ENCODE data around the gene MTG2. TPM values are rescaled to one million over a fixed set of nuclear protein-coding genes. Genes with fewer than 3 reads are reported as not detected.
A peak's percentile ranks its signal among the peaks of the same experiment; 100 is the strongest.

Gene MTG2
- total and polyA plus RNA-seq, 2 of the 13 experiments (the other 11 are each of a cell fraction or from before 2014, with no cell fraction given): 20.4 to 37.8 TPM

- H3K9me3 ChIP-seq (ENCODE audit: low read length): no peaks in the 10 kb centered on the region
- no peak overlapping the region for H3K27ac ChIP-seq (ENCODE audit: extremely low read length, insufficient read depth, low read length)
- peaks cover 56% of the 10 kb centered on the region for H4K20me1 ChIP-seq (ENCODE audit: insufficient read depth, low read length)
- POLR2A ChIA-PET: interaction anchor here (4.1 to 7.8 kb wide), 3 partner anchors 16 to 127 kb away, joined by 15 to 86 read pairs (median 35); partner anchors contain the start of genes LSM14B and TAF4
- no peak overlapping the region for H3K9ac ChIP-seq (ENCODE audit: insufficient read depth, low read depth, low read length)
- no peak for FAIRE-seq
- H3K27me3 ChIP-seq (ENCODE audit: control insufficient read depth in 1 of 2, insufficient read depth in 2 of 2, low read length in 2 of 2): no peaks in the 10 kb centered on the region; a peak in 1 of 5 replicates
- in situ Hi-C loops (cut with HindIII; ENCODE audit: extremely low pct_ligation_motif_present, low pct_unique_long_range_greater_than_20kb) (no loop called here), intact Hi-C loops (cut with micrococcal nuclease; ENCODE audit: unreplicated experiment) (loop anchor here (5.0 kb wide), 1 partner anchor 71 kb away; the partner anchor contains the start of gene TAF4)
- H3K4me3 ChIP-seq (replicated peaks in 1 of 3; ENCODE audit: insufficient read depth in 1 of 3, low read depth in 2 of 3, low read length in 3 of 3): no peak overlapping the region
- no peak overlapping the region for H3K4me2 ChIP-seq (ENCODE audit: low read depth, low read length)
- peaks cover 50% of the 10 kb centered on the region for H3K4me1 ChIP-seq (ENCODE audit: insufficient read depth, low read length)
- no peak for ATAC-seq
- H3K79me2 ChIP-seq (ENCODE audit: insufficient read depth, low read length): peaks cover 41% of the 10 kb centered on the region
- peaks cover 47 to 70% of the 10 kb centered on the region in 2 experiments for H3K36me3 ChIP-seq (replicated peaks in 1 of 2; ENCODE audit: control insufficient read depth in 1 of 2, insufficient read depth in 2 of 2, low read length in 2 of 2)
- DNase-seq (ENCODE audit: low spot score): no peak
- H2AFZ ChIP-seq (ENCODE audit: low read length): no peak overlapping the region
- WGBS (ENCODE audit: low lambda C conversion rate): 89% methylated on average over 11 of the region's 11 CpGs
- CTCF ChIA-PET (ENCODE audit: low intra/inter-chr PET ratio, low total read pairs): no interaction called here
- no TSS peak for BruUV-seq (replicated peaks)
- TF ChIP-seq ZC3H13 (CRISPR knock-in tag; IDR thresholded peaks at IDR 0.05): peak; percentile 60
- no peak for TF ChIP-seq ZNF225 (CRISPR knock-in tag; IDR thresholded peaks at IDR 0.05)
- TF ChIP-seq ZBTB33 (CRISPR knock-in tag; IDR thresholded peaks at IDR 0.05): no peak
- TF ChIP-seq MTA1 (CRISPR knock-in tag; IDR thresholded peaks at IDR 0.05; ENCODE audit: borderline replicate concordance): peak; percentile 31; the same call in 1 of the 2 replicates
- no peak for TF ChIP-seq ZBTB20 (CRISPR knock-in tag; IDR thresholded peaks at IDR 0.05; ENCODE audit: borderline replicate concordance, low read depth)
- peak; percentile 15; the same call in 1 of the 2 replicates for TF ChIP-seq SSRP1 (CRISPR knock-in tag; IDR thresholded peaks at IDR 0.05)
- TF ChIP-seq SALL1 (CRISPR knock-in tag; IDR thresholded peaks at IDR 0.05): no peak
- TF ChIP-seq ZNF263 (CRISPR knock-in tag; IDR thresholded peaks at IDR 0.05): peak; percentile 15; the same call in 1 of the 2 replicates
- no peak for TF ChIP-seq TFAP4 (IDR thresholded peaks at IDR 0.05; ENCODE audit: borderline replicate concordance, low read depth)
- no peak for TF ChIP-seq FOSL1 (CRISPR knock-in tag; IDR thresholded peaks at IDR 0.05; ENCODE audit: borderline replicate concordance)
- no peak for TF ChIP-seq ZNF687 (CRISPR knock-in tag; IDR thresholded peaks at IDR 0.05)
- peak; percentile 34; the same call in 1 of the 2 replicates for TF ChIP-seq ZNF768 (CRISPR knock-in tag; IDR thresholded peaks at IDR 0.05)
- TF ChIP-seq MED8 (CRISPR knock-in tag; IDR thresholded peaks at IDR 0.05; ENCODE audit: insufficient replicate concordance): peak; percentile 16
- TF ChIP-seq REST (IDR thresholded peaks at IDR 0.05; ENCODE audit: borderline replicate concordance in 1 of 2, low read depth in 1 of 2, low read length in 2 of 2): peak in 1 of 2 experiments; percentile 51; a peak in 2 of 4 replicates
These were observed 44.7 kb upstream of the MTG2 start for GRCh38 chr20:62138204-62138543.

Measured in HepG2 (cell line).